Measurements from ENCODE around the gene ITGB8.

The ITGB8 gene

GRCh38 chr7:20316706-20317105 is 14.0 kb upstream of the ITGB8 start:
- TF ChIP-seq ZFX (IDR thresholded peaks at IDR 0.05; ENCODE audit: borderline replicate concordance): no peak
- TF ChIP-seq CTCF (IDR thresholded peaks at IDR 0.05): no peak
- no peak overlapping the region for H3K27ac ChIP-seq

GRCh38 chr7:20317413-20317812 is 13.3 kb upstream of the ITGB8 start:
- TF ChIP-seq CTCF (IDR thresholded peaks at IDR 0.05) (no peak), ZFX (IDR thresholded peaks at IDR 0.05; ENCODE audit: borderline replicate concordance) (no peak)
- H3K27ac ChIP-seq: no peak overlapping the region

- no peak for TF ChIP-seq ZFX (IDR thresholded peaks at IDR 0.05; ENCODE audit: borderline replicate concordance)
- no peak for TF ChIP-seq CTCF (IDR thresholded peaks at IDR 0.05)
- no peak overlapping the region for H3K27ac ChIP-seq
Observed at GRCh38 chr7:20318933-20319332, 11.8 kb upstream of the ITGB8 start.

- TF ChIP-seq ZFX (IDR thresholded peaks at IDR 0.05; ENCODE audit: borderline replicate concordance) (no peak), CTCF (IDR thresholded peaks at IDR 0.05) (no peak)
- no peak overlapping the region for H3K27ac ChIP-seq
Observed at GRCh38 chr7:20320322-20320721, 10.4 kb upstream of the ITGB8 start.

GRCh38 chr7:20320786-20321185 is 9.9 kb upstream of the ITGB8 start:
- TF ChIP-seq ZFX (IDR thresholded peaks at IDR 0.05; ENCODE audit: borderline replicate concordance) (no peak), CTCF (IDR thresholded peaks at IDR 0.05) (no peak)
- no peak overlapping the region for H3K27ac ChIP-seq

DNA sequence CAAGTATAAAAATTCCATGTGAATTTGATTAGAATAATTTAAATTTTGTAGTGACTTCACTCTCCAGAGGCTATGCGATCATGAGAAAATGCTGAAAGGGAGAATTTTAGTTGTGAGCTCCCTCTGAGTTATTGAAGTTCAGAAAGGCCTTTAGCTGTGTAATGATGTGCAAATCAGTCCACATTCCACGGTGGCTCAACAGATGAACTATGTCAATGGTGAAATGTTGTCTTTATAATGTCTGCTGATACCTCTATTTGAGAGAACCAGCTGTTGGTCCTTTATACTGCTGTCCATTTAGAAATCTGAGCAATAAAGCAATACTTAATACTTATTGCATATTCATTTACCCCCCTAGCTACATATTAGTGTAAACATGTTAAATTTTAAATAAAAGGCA is 7.1 kb upstream of the ITGB8 start:
- H3K27ac ChIP-seq: no peak overlapping the region
- TF ChIP-seq ZFX (IDR thresholded peaks at IDR 0.05; ENCODE audit: borderline replicate concordance): no peak
- no peak for TF ChIP-seq CTCF (IDR thresholded peaks at IDR 0.05)

DNA sequence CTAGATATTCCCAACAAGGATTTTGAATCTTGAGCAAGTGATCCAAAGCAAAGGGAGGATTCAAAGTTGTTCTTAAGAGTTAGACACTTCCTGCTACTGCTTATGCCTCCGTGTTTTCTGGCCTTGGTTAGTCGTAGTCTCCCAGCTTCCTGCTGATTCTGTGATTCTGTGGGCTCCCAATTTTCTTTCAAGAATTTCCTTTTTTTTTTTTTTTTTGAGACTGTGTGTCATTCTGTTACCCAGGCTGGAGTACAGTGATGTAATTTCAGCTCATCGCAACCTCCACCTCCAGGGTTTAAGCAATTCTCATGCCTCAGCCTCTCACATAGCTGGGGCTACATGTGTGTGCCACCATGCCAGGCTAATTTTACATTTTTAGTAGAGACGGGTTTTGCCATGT is 4.4 kb upstream of the ITGB8 start:
- no peak overlapping the region for H3K27ac ChIP-seq
- TF ChIP-seq CTCF (IDR thresholded peaks at IDR 0.05) (no peak), ZFX (IDR thresholded peaks at IDR 0.05; ENCODE audit: borderline replicate concordance) (no peak)

Measured in 22Rv1 (cell line).